Activated naive CD4-positive, alpha-beta T cell treated with anti-CD3 and anti-CD28 coated beads, Interleukin-2, amount 50 U/mL, for 16 hours (primary cell): ENCODE data around the gene FTO.

Experiments
- DNase-seq: peaks from one replicate; pipeline ENCODE4 v3.0.0-alpha.2; 2020

The FTO gene

GRCh38 chr16:54030451-54030850 is 326.5 kb downstream of the FTO start:
- DNase-seq = no peak

GRCh38 chr16:54031107-54031760 is 327.3 kb downstream of the FTO start:
- DNase-seq = no peak

GRCh38 chr16:54033747-54034146 is 329.8 kb downstream of the FTO start:
- DNase-seq = no peak

- DNase-seq = no peak
Observed at GRCh38 chr16:54034684-54035083, 330.7 kb downstream of the FTO start.

- no peak for DNase-seq
Observed at GRCh38 chr16:54040480-54040879, 336.5 kb downstream of the FTO start.

GRCh38 chr16:54040975-54041374 is 337.0 kb downstream of the FTO start:
- no peak for DNase-seq

- no peak for DNase-seq
Observed at GRCh38 chr16:54048586-54049495, 344.9 kb downstream of the FTO start.

- DNase-seq = no peak
Observed at GRCh38 chr16:54049591-54050458, 345.9 kb downstream of the FTO start.

GRCh38 chr16:54050459-54051210 is 346.7 kb downstream of the FTO start:
- no peak for DNase-seq

- no peak for DNase-seq
Observed at GRCh38 chr16:54051821-54052220, 347.9 kb downstream of the FTO start.

- no peak for DNase-seq
Observed at GRCh38 chr16:54052271-54052670, 348.3 kb downstream of the FTO start.

GRCh38 chr16:54053891-54054820 is 350.2 kb downstream of the FTO start:
- DNase-seq = no peak

GRCh38 chr16:54055191-54055590 is 351.2 kb downstream of the FTO start:
- DNase-seq = no peak

GRCh38 chr16:54055864-54056263 is 351.9 kb downstream of the FTO start:
- DNase-seq = no peak

GRCh38 chr16:54056921-54057320 is 353.0 kb downstream of the FTO start:
- no peak for DNase-seq

GRCh38 chr16:54059319-54059718 is 355.4 kb downstream of the FTO start:
- no peak for DNase-seq

GRCh38 chr16:54060599-54061421 is 356.9 kb downstream of the FTO start:
- DNase-seq = no peak

GRCh38 chr16:54061454-54061853 is 357.5 kb downstream of the FTO start:
- no peak for DNase-seq

- DNase-seq = no peak
Observed at GRCh38 chr16:54062361-54063278, 358.7 kb downstream of the FTO start.
